HT1080 (cell line): ENCODE measurements around the gene CCNJL. TPM values are rescaled to one million over a fixed set of nuclear protein-coding genes. Genes with fewer than 3 reads are reported as not detected.
"Not testable (repeated sequence)": the region's sequence is repeated elsewhere in the genome, so short reads cannot be mapped to it uniquely, and the experiment has no call there.

Source experiments
- DNase-seq: peaks from one replicate; pipeline ENCODE4 v3.0.0-alpha.2; 2015; ENCODE audit warnings: low read depth
- total RNA-seq: library from RNA; depleted of rRNA; stranded (reverse); fragments of >200 nt; shearing (Covaris generic); gene quantifications from 2 replicates; pipeline ENCODE4 v1.2.3, GENCODE V29; 2014

The CCNJL gene
- total RNA-seq, 1 experiment from 2014 or later, result 13.8 TPM

- no peak for DNase-seq
Observed at GRCh38 chr5:160262151-160263074, 50.0 kb downstream of the CCNJL start.

GRCh38 chr5:160260881-160261815 is 51.2 kb downstream of the CCNJL start:
- DNase-seq, result peak; percentile 53

- DNase-seq, result no peak
Observed at GRCh38 chr5:160260006-160260775, 52.2 kb downstream of the CCNJL start.

- no peak for DNase-seq
Observed at GRCh38 chr5:160259341-160259740, 53.0 kb downstream of the CCNJL start.

GRCh38 chr5:160254706-160255105 is 57.7 kb downstream of the CCNJL start:
- no peak for DNase-seq

GRCh38 chr5:160253441-160253840 is 58.9 kb downstream of the CCNJL start:
- DNase-seq, result no peak

- DNase-seq, result no peak
Observed at GRCh38 chr5:160252916-160253315, 59.4 kb downstream of the CCNJL start.

- no peak for DNase-seq
Observed at GRCh38 chr5:160251406-160252155, 60.8 kb downstream of the CCNJL start.

- no peak for DNase-seq
Observed at GRCh38 chr5:160250826-160251225, 61.5 kb downstream of the CCNJL start.

GRCh38 chr5:160250226-160250625 is 62.1 kb downstream of the CCNJL start:
- DNase-seq, result no peak

GRCh38 chr5:160249570-160249969 is 62.8 kb downstream of the CCNJL start:
- DNase-seq, result not testable (repeated sequence)

GRCh38 chr5:160245506-160246086 is 66.8 kb downstream of the CCNJL start:
- DNase-seq, result no peak

- DNase-seq, result no peak
Observed at GRCh38 chr5:160242145-160242544, 70.2 kb downstream of the CCNJL start.

GRCh38 chr5:160240350-160240749 is 72.0 kb downstream of the CCNJL start:
- DNase-seq, result no peak

GRCh38 chr5:160237571-160238093 is 74.7 kb downstream of the CCNJL start:
- no peak for DNase-seq

- no peak for DNase-seq
Observed at GRCh38 chr5:160235731-160236130, 76.6 kb downstream of the CCNJL start.

GRCh38 chr5:160233215-160233614 is 79.1 kb downstream of the CCNJL start:
- no peak for DNase-seq

- no peak for DNase-seq
Observed at GRCh38 chr5:160231783-160232342, 80.5 kb downstream of the CCNJL start.
